ENCODE data around the gene OCA2.

DNA sequence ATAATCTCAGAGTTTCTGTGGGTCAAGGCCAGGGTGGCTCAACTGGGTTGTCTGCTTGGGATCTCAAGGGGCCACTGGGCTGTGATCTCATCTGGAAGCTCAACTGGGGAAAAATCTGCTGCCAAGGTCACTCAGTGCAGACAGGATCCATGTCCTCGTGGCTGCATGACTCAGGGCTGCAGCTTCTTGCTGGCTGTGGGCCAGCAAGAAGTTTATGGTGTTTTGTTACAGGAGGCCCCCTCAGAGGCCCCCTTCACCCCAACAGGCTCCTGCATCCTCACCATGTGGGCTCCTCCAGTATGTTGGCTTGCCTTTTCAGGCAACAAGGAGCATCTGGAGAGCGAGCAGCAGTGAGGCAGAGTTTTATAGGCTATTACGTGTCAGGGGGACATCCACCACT, 14.6 kb downstream of the OCA2 start:
- TF ChIP-seq, protein P1, sequence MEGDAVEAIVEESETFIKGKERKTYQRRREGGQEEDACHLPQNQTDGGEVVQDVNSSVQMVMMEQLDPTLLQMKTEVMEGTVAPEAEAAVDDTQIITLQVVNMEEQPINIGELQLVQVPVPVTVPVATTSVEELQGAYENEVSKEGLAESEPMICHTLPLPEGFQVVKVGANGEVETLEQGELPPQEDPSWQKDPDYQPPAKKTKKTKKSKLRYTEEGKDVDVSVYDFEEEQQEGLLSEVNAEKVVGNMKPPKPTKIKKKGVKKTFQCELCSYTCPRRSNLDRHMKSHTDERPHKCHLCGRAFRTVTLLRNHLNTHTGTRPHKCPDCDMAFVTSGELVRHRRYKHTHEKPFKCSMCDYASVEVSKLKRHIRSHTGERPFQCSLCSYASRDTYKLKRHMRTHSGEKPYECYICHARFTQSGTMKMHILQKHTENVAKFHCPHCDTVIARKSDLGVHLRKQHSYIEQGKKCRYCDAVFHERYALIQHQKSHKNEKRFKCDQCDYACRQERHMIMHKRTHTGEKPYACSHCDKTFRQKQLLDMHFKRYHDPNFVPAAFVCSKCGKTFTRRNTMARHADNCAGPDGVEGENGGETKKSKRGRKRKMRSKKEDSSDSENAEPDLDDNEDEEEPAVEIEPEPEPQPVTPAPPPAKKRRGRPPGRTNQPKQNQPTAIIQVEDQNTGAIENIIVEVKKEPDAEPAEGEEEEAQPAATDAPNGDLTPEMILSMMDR (IDR thresholded peaks at IDR 0.05): no peak
- TF ChIP-seq POLR2A (IDR thresholded peaks at IDR 0.05): no peak
